Measurements from ENCODE around the gene PLA2G6.

PLA2G6 gene

DNA sequence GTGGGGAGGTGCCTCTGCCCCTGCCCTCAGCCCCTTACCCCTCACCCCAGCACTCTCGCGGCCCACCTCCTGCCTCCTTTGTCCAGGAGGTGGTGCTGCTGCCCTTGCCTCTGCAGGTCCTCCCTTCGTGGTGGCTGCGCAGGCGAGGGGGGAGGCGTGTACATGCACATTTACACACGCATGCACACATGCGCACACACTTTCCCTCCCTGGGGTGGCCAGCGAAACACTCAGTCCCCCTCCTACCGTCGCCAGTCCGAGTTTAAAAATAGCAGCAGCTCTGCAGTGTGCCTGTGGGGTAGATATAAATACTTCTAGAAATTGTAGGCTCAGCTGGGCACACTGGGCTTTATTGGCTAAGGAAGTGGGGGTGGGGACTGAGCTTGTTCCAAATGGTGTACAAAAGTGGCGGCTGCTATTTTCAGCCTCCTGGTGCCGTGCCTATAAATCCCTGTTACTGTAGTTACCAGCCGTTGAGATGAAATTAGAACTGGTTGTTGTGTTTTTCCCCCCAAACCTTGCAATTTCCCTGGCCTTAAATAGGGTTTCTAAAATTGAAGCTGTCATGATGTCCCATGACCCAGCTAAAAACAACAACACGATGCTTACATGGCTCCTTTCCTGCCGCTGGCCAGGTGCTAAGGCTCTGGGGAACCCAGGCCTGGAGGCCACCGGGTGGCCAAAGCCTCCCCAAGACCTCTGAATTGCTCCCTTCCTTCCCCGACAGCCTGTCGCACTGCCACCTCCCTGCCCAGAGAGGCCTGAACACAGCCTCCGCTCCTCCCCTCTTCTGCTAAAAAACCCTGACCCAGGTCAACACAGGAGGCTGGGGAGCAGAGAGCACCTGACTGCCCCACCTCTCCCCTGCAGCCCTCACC, 112.0 kb downstream of the PLA2G6 start:
- H3K9me2 ChIP-seq (replicated peaks; ENCODE audit: low read depth, low read length): no peaks in the 10 kb centered on the region
- no peak overlapping the region for H3K9ac ChIP-seq (ENCODE audit: low read depth, low read length, poor library complexity, severe bottlenecking)
- H2AFZ ChIP-seq (ENCODE audit: low read length): no peak overlapping the region
- no peaks in the 10 kb centered on the region for H3K27me3 ChIP-seq (ENCODE audit: insufficient read depth, low read length, poor library complexity, severe bottlenecking)
- no peaks in the 10 kb centered on the region for H3K79me2 ChIP-seq (ENCODE audit: insufficient read depth, low read length)
- H3K4me3 ChIP-seq (ENCODE audit: low read length, poor library complexity, severe bottlenecking): no peak overlapping the region
- H3K9me3 ChIP-seq (ENCODE audit: insufficient read depth, low read depth, low read length): no peaks in the 10 kb centered on the region
- no peaks in the 10 kb centered on the region for H4K20me1 ChIP-seq (ENCODE audit: insufficient read depth, low read length, poor library complexity, severe bottlenecking)
- H3K36me3 ChIP-seq (ENCODE audit: insufficient read depth, low read length): no peaks in the 10 kb centered on the region
- no peaks in the 10 kb centered on the region for H3K4me1 ChIP-seq (ENCODE audit: insufficient read depth, low read length, poor library complexity, severe bottlenecking)
- TF ChIP-seq, protein P1, sequence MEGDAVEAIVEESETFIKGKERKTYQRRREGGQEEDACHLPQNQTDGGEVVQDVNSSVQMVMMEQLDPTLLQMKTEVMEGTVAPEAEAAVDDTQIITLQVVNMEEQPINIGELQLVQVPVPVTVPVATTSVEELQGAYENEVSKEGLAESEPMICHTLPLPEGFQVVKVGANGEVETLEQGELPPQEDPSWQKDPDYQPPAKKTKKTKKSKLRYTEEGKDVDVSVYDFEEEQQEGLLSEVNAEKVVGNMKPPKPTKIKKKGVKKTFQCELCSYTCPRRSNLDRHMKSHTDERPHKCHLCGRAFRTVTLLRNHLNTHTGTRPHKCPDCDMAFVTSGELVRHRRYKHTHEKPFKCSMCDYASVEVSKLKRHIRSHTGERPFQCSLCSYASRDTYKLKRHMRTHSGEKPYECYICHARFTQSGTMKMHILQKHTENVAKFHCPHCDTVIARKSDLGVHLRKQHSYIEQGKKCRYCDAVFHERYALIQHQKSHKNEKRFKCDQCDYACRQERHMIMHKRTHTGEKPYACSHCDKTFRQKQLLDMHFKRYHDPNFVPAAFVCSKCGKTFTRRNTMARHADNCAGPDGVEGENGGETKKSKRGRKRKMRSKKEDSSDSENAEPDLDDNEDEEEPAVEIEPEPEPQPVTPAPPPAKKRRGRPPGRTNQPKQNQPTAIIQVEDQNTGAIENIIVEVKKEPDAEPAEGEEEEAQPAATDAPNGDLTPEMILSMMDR (conservative IDR thresholded peaks at IDR 0.05; ENCODE audit: low read length): peak; percentile 57
- TF ChIP-seq EZH2phosphoT487 (IDR thresholded peaks at IDR 0.05; ENCODE audit: borderline replicate concordance): no peak
- no peaks in the 10 kb centered on the region for H3F3A ChIP-seq (ENCODE audit: low read depth)
- H3K4me2 ChIP-seq (ENCODE audit: low read depth, low read length, poor library complexity, severe bottlenecking): no peak overlapping the region

DNA sequence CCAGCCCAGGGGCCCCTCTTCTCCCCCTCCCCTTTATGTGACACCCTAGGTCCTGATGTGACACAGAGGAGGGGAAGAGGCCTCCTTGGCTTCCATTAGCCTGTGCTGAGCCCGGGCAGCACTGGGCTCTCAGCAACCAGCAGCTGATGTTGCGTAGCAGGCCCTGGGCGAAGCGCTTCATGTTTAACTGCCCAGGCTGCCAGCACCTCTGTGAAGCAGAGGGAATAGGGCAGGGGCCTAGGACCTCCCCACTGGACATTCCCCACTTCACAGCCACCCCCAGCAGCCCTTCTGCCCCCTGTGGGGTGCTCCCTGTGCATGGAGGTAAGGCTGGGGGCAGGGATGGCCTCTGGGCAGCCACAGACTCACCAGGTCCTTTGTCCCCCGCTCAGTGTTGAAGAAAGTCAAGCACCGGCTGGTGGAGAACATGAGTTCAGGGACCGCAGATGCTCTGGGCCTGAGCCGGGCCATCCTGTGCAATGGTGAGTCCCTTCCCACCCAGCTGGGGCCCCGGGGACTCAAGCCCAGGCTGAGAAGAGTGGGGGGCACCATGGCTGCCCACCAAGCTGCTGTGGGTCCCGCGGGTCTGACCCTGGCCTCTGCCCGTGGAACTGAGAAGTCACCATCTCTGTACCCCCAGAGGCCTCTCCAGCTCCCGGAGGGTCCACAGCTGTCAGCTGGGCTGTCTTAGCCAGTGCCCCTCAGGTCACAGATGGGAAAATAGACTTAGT, 112.8 kb downstream of the PLA2G6 start:
- H3F3A ChIP-seq (ENCODE audit: low read depth): no peaks in the 10 kb centered on the region
- no peak overlapping the region for H2AFZ ChIP-seq (ENCODE audit: low read length)
- no peaks in the 10 kb centered on the region for H3K9me2 ChIP-seq (replicated peaks; ENCODE audit: low read depth, low read length)
- no peaks in the 10 kb centered on the region for H3K4me1 ChIP-seq (ENCODE audit: insufficient read depth, low read length, poor library complexity, severe bottlenecking)
- H3K9me3 ChIP-seq (ENCODE audit: insufficient read depth, low read depth, low read length): no peaks in the 10 kb centered on the region
- no peak overlapping the region for H3K4me2 ChIP-seq (ENCODE audit: low read depth, low read length, poor library complexity, severe bottlenecking)
- no peaks in the 10 kb centered on the region for H4K20me1 ChIP-seq (ENCODE audit: insufficient read depth, low read length, poor library complexity, severe bottlenecking)
- H3K27me3 ChIP-seq (ENCODE audit: insufficient read depth, low read length, poor library complexity, severe bottlenecking): no peaks in the 10 kb centered on the region
- no peaks in the 10 kb centered on the region for H3K79me2 ChIP-seq (ENCODE audit: insufficient read depth, low read length)
- H3K4me3 ChIP-seq (ENCODE audit: low read length, poor library complexity, severe bottlenecking): no peak overlapping the region
- H3K9ac ChIP-seq (ENCODE audit: low read depth, low read length, poor library complexity, severe bottlenecking): no peak overlapping the region
- H3K36me3 ChIP-seq (ENCODE audit: insufficient read depth, low read length): no peaks in the 10 kb centered on the region
- TF ChIP-seq, protein P1 (conservative IDR thresholded peaks at IDR 0.05; ENCODE audit: low read length): no peak
- no peak for TF ChIP-seq EZH2phosphoT487 (IDR thresholded peaks at IDR 0.05; ENCODE audit: borderline replicate concordance)

DNA sequence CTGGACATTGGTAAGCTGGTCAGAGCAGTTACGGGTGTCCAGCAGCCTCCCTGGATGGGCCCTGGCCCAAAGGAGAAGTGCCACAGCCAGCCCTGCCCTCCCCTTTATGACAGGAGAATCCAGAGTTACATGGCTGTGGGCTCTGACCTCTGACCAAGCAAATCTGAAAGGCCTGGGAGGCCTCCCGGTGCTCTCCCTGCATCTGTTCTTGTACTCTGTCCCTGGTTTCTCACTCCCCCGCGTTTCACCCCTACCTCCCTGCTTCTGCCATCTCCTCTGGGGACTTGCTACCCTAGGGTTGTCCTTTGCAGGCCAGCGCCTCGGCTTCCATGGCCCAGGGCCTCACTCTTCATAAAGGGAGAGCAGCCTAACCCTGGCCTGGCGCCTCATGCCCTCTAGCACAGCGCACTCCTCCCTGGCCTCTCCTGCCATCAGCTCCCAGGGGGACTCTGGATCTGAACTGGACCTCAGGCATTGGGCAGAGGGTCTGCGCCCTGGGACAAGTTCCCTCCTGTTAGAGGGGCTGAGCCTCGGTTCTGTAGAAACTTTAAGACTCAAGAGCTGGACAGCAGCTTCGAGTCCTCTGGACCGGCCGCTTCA, 113.8 kb downstream of the PLA2G6 start:
- H3K9me2 ChIP-seq (replicated peaks; ENCODE audit: low read depth, low read length): no peaks in the 10 kb centered on the region
- no peak overlapping the region for H3K4me3 ChIP-seq (ENCODE audit: low read length, poor library complexity, severe bottlenecking)
- no peaks in the 10 kb centered on the region for H3K79me2 ChIP-seq (ENCODE audit: insufficient read depth, low read length)
- TF ChIP-seq, protein P1 (conservative IDR thresholded peaks at IDR 0.05; ENCODE audit: low read length): no peak
- TF ChIP-seq EZH2phosphoT487 (IDR thresholded peaks at IDR 0.05; ENCODE audit: borderline replicate concordance): no peak
- no peaks in the 10 kb centered on the region for H4K20me1 ChIP-seq (ENCODE audit: insufficient read depth, low read length, poor library complexity, severe bottlenecking)
- H3K9ac ChIP-seq (ENCODE audit: low read depth, low read length, poor library complexity, severe bottlenecking): no peak overlapping the region
- H3K9me3 ChIP-seq (ENCODE audit: insufficient read depth, low read depth, low read length): no peaks in the 10 kb centered on the region
- H3K4me2 ChIP-seq (ENCODE audit: low read depth, low read length, poor library complexity, severe bottlenecking): no peak overlapping the region
- H3K27me3 ChIP-seq (ENCODE audit: insufficient read depth, low read length, poor library complexity, severe bottlenecking): no peaks in the 10 kb centered on the region
- no peaks in the 10 kb centered on the region for H3F3A ChIP-seq (ENCODE audit: low read depth)
- H3K4me1 ChIP-seq (ENCODE audit: insufficient read depth, low read length, poor library complexity, severe bottlenecking): no peaks in the 10 kb centered on the region
- no peaks in the 10 kb centered on the region for H3K36me3 ChIP-seq (ENCODE audit: insufficient read depth, low read length)
- H2AFZ ChIP-seq (ENCODE audit: low read length): no peak overlapping the region

Data from Loucy (cell line).